Activated CD8-positive, alpha-beta memory T cell treated with anti-CD3 and anti-CD28 coated beads for 4 hours (primary cell): ENCODE data around the gene ADAMTS12.

Experiments
- DNase-seq, 2 donors: peaks; one replicate each; pipeline ENCODE4 v3.0.0-alpha.2; 2020; ENCODE audit warnings: low read depth in 2 of 2

The ADAMTS12 gene

GRCh38 chr5:33801292-33801691 is 90.5 kb downstream of the ADAMTS12 start:
- DNase-seq = no peak

DNA sequence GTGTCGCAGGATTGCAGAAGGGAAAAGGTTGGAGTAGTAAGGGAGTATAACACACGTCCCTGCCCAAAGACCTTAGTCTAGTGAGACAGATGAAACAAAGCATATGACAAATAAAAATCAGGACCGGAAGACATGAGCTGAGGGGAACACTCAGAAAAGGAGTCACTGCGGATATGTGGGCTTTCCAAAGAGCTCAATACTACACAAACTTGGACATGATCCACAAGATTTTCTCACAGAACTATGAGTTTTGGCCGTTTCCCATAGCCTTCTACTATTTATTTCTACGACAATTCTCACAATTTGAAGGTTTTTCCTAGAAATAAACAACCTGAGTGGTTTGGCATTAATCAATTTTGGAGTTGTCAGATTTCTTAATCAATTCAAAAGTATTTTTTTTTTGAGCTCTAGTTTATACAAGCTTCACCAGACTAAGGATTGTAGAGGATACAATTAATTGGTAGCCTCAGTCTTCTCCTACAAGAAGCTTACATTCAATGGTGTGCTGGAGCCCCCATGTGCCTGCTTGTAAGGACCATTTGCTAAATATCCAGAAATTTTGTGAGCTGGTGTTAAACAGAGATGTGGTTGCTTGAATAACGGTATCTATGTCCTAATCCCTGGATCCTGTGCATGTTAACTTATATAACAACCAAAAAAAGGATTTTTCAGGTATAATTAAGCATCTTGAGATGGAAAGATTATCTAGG is 91.4 kb downstream of the ADAMTS12 start:
- DNase-seq = no peak

DNA sequence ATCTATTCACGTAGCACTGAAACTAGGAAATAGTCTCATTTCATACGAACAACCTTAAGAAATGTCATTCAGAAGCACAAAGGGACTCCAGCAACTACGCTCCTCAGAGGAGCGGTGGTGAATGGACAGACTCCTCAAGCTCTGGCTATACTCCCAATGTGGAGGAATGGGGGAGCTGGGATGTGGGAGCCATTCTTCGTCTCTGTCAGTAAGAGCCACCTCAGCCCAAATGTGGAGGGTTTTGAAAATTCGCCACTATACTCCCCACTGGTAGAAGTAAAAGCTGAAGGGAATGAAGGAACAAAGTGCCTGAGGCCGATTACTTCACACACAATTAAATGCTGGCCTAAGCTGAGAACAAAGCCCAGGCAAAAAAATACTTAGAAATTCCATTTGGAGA is 96.3 kb downstream of the ADAMTS12 start:
- no peak for DNase-seq

DNA sequence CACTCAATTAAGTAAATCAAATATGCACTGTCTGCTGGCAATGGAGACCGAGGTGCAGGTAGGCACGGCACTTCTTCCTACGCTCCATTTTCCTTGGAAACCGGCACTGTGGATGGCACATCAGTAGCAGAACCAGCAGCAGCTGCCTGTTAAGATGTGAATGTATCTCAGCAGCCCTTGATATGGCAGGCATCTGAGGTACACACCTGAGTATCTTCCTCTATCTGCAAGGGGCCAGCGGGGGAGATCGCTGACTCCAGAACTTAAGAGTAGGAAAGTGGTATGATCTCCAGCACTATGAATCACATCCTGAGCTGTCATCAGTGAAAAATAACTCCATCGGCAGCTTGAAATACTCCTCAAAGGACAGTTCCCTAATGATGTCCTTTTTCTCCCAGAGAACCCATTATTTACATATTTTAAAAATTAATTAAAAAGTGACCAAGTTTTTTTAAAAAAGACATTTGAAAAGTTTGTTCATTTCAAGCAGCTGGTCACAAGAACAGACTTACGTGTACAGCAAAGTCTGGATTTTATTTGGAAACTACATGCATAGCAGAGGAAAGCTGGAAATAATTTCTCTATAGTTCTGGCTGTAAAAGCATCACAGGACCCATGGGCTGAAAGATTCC is 97.1 kb downstream of the ADAMTS12 start:
- no peak for DNase-seq

DNA sequence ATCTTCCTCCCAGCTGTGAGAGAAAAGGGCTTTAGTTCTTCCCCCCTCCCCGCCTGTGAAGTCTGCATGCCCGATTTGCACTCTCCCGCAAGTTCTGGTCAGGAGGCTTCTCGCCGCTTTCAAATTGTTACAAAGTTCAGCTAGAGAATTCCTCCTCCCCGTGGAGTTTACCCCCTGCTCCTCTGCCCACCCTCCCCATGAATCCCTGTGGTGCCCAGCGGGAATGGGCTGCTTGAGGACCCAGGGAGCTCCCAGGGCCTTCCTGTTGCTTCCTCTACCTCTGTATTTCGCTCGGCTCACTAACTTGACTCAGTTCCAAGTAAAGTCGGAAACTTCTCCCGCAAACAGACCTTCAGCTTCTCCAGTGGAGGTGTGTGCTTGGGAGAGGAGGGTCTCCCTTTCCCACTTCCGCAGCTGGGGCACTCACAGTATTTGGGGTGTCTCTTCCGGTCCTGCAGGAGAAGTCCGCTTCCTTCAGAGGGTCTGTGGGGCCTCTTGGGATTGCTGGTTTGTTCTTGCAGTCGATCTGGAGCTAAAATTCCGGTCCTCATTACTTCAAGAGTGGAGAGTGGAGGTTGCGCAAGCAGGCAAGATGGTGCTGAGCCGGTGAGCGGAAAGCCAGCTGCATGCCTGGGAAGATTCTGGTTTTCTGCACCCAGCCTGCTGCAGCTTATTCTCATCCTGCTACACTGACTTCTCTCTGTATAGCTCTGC is 97.8 kb downstream of the ADAMTS12 start:
- DNase-seq = no peak

DNA sequence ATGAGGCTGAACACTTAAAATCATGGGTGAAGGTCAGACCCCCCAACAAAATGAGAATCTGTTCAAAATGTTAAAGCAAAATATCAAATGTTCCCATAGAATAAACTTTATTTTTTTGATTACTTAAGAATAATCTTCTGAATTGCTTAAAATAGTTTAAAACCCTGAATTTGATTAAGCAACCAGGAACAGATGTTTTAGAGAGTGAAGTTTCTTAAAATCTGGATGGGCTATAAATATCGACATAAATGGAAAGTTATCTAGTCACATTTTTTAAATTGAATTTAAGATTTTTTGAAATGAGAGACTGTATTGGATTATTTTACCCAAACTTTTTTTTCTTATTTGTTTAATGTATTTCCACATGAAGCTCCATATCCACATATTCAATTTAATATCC is 98.5 kb downstream of the ADAMTS12 start:
- no peak for DNase-seq

DNA sequence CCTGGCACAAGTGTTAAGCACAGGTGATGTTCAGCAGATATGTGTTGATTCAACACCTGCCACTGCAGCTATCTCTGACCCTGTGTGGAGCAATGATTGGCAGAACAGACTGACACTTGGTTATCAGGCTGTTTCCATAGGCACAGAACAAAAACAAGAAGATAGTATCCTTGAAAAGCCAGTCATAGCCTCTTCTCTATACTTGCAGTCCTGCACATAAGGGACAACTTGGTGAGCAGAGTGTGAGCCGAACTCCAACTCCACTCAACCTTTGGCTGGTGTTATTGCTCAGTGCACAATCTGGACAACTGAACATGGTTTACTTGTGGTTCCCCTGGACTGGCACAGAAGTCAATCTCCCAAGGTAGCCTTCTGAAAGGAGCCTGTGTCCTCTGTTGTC is 99.2 kb downstream of the ADAMTS12 start:
- DNase-seq = no peak

- no peak for DNase-seq
Observed at GRCh38 chr5:33789567-33789957, 102.2 kb downstream of the ADAMTS12 start.

DNA sequence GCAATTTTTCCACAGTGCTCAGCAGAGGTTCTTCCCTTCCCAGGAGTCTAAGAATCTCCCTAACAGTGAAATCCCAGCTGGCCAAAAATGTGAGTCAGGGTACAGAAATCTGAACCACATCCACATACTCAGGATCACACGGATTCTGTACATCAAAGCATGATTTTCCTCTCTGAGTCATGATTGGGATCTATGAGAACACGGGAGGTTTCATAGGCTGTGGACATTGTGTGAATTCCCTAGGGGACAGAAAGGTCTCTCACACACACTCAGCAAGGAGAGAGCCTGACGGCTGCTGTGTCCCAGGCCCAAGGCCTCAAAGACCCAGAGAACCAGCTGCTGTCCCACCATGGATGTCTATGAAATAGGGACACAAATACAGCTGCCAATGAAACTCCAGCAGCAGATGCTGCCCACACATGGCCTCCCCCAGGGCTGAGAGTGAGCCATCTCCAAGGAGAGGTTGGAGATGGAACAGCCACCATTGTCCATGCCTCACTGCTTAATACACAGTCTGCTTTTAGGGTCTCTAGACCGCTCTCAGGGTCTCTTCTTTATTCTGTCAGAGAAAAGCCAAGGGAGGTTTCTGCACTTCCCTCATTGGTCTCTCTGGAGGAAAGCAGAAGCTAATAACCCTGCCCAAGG is 102.7 kb downstream of the ADAMTS12 start:
- DNase-seq = no peak

- no peak for DNase-seq
Observed at GRCh38 chr5:33785571-33785970, 106.2 kb downstream of the ADAMTS12 start.

DNA sequence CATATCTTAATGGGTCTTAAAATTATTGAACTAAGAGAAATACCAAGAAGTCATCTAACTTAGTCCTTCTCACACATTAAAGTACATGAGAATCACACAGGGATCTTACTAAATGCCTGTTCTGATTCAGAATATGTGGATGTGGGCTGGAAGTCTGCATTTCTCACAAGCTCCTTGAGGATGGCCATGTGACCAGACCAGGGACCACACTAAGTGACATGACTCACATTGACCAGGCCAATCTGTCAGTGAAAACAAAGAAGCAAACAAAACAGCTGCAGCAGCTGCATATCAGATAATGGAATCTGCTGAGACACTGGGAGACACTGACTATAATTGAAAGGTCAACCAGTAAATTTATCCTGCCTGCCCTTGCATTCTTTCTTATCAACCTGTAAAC is 110.5 kb downstream of the ADAMTS12 start:
- DNase-seq = no peak

GRCh38 chr5:33776151-33776660 is 115.6 kb downstream of the ADAMTS12 start:
- DNase-seq = no peak

DNA sequence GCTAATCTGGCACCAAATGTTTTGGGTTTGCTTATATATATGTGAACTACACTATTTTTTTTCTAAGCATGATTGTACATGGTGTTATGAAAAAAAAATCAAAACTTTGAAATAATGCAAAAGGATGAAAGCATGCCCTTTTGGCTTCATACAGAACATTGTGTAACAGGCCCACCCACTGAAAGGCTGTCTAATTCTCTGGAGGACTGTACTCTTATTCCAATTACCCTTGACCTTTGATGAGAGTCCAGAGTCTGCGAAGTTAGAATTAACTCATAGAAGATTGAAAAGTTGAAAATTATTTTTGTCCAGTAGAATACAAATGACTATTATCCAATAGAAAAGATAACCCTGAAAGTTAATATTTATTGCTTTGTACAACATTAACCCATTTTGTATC is 117.4 kb downstream of the ADAMTS12 start:
- no peak for DNase-seq

DNA sequence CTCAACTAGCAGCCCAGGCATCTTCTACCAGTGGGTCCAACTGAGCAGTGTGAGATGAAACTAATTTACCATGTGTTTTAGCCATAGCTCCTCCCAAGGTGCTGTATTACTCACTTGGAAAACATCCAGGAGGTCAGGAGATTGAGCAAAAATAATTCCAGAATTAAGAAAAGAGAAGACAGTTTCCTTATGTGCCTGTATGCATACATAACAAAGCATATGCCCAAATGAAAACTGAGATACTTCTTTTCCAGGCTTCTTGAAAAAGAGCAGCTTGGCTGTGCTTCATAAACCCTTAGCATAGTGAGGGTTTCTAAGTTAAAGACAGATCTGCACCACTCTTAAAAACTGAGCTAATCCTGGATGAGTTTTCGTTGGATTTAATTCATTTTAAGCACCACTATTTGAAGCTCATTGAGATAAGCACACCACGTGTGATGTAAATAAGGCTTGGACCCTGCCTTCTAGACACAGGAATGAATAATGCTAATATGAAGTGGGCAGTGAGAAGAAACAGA is 119.4 kb downstream of the ADAMTS12 start:
- no peak for DNase-seq

- DNase-seq = no peak
Observed at GRCh38 chr5:33769968-33770367, 121.8 kb downstream of the ADAMTS12 start.

DNA sequence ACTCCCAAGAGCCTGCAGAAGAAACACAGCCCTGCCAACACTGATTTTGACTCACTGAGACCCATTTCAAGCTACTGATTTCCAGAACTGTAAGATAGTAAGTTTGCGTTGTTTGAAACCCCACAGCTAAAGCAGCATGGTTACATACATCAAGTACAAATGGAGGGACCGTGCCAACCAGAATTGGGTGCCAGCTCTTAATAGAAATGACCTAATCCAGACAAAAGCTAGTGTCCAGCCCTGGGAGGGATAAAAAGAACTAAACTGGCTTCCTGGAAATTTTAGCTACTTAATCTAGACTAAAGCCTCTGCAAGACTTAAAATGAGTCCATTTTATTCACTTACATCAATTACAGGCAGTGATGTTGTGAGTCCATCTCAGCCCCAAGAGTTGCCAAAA is 122.6 kb downstream of the ADAMTS12 start:
- no peak for DNase-seq

DNA sequence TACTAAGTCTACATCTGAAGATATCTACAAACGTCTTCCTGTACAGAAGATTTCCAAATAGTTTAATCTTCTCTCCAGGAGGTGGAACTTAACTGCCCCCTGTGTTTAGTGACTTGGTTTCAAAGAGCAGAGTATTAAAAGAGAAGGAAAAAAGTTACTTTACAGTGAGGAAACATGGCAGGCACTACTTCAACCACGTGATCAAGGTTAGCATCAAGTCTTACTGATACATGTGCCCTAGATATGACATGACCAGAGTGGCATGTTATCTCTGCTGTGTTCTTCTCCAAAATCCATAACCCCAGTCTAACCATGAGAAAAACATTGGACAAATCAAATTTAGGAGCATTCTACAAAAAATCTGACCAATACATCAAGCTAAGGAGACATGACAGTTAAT is 125.8 kb downstream of the ADAMTS12 start:
- no peak for DNase-seq

- DNase-seq = no peak
Observed at GRCh38 chr5:33764786-33765185, 127.0 kb downstream of the ADAMTS12 start.

DNA sequence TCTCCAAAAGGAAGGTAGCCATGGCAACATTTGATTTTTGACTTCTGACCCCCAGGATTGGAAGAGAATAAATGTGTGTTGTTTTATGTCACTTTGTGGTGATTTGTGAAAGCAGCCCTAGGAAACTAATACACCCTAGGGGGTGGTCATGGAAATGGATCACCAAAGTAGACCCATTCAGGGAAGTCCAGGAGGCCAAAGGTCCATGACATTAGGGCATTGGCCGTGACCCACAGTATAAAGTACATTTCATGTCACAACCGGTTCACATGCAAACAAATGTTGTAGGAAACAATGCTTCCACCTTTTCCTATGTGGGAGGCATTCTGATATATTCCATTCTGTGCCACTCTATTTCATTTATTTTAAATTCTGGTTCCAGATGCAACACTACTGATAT is 128.4 kb downstream of the ADAMTS12 start:
- no peak for DNase-seq

GRCh38 chr5:33762859-33763258 is 128.9 kb downstream of the ADAMTS12 start:
- DNase-seq = no peak

DNA sequence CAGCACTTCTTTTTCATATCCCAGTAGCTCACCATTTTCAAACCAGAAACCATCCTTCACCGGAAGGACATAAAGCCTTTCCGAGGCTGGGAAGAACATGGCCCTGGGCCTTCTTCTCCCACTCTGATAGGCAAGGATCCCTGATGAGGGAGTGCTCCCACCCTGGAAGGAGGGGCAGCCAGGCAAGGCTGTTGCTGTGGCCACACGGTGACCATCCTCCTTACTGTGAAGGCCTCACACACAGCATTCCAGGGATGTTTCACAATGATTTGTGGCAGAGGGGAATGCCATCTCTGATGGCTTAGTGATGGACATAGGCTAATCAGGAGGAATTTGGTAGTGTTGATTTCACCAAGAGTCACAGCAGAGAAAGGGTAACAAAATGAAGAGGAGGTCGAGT is 130.7 kb downstream of the ADAMTS12 start:
- DNase-seq = no peak

DNA sequence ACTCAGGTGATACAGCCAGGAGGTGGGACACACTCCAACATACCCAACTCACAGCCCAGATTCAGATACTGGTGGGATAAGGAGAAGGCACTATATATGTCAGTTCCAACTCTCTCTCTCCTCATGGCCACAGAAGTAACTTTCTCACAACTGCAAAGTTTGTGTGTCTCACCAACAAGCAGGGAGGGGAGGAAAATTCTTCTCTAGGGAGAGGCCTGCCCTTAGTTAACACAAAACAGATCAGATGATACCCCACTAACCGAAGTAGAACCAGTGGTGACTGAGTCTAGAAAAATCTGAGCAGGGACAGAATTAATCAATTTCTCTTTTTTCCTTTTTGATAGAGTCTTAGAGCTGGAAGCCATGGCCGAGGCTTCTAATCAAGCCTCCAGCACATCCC is 133.1 kb downstream of the ADAMTS12 start:
- no peak for DNase-seq
